A549 (cell line): ENCODE measurements around the gene EXOC7.

Source experiments
- BHLHE40 ChIP-seq: IDR thresholded peaks from 2 replicates; pipeline ENCODE4 v1.6.1; 2012; ENCODE audit warnings: low read depth, low read length, inconsistent platforms
- CEBPB ChIP-seq, 2 experiments: fragments of >200 bp in 1 of 2; sonication (Bioruptor Twin) in 1 of 2; formaldehyde crosslinking in 1 of 2; IDR thresholded peaks; 2 replicates each; pipeline ENCODE4 v1.6.1; 2012 to 2016
- JUN ChIP-seq, 2 experiments: fragments of >200 bp; sonication (Bioruptor Twin); formaldehyde crosslinking; IDR thresholded peaks; 2 replicates in 1 of 2; 3 replicates in 1 of 2; pipeline ENCODE4 v1.6.1; 2016 to 2017
- MAFK ChIP-seq: fragments of 450-650 bp; IDR thresholded peaks from 2 replicates; pipeline ENCODE4 v1.6.1; 2014; ENCODE audit not compliant: partially characterized antibody
- POLR2A ChIP-seq: IDR thresholded peaks from 2 replicates; pipeline ENCODE4 v1.6.1; 2012; ENCODE audit warnings: mild to moderate bottlenecking, low read length
- RAD21 ChIP-seq, 2 experiments: fragments of >200 bp in 1 of 2; sonication (Bioruptor Twin) in 1 of 2; formaldehyde crosslinking in 1 of 2; IDR thresholded peaks in 1 of 2; conservative IDR thresholded peaks in 1 of 2; 2 replicates in 1 of 2; 3 replicates in 1 of 2; pipeline ENCODE4 v1.6.1; 2012 to 2018; ENCODE audit warnings: inconsistent platforms in 1 of 2
- RCOR1 ChIP-seq: fragments of 150-350 bp; IDR thresholded peaks from 2 replicates; pipeline ENCODE4 v1.6.1; 2014; ENCODE audit warnings: antibody characterized with exemption, low read length, low read depth
- ZFP36 ChIP-seq: fragments of 450-650 bp; IDR thresholded peaks from 2 replicates; pipeline ENCODE4 v1.6.1; 2014; ENCODE audit warnings: borderline replicate concordance; ENCODE audit not compliant: partially characterized antibody
- ZNF302 ChIP-seq: fragments of 250-450 bp; sonication (Bioruptor Pico); IDR thresholded peaks from 2 replicates; pipeline ENCODE4 v1.9.0; 2021; ENCODE audit warnings: inconsistent platforms, mild to moderate bottlenecking, moderate library complexity
- TF ChIP-seq, protein P1 (sequence below): fragments of >200 bp; sonication (Bioruptor Twin); formaldehyde crosslinking; IDR thresholded peaks from 3 replicates; pipeline ENCODE4 v1.5.1; 2016
- TF ChIP-seq, protein P2 (sequence below): fragments of 450-650 bp; IDR thresholded peaks from 2 replicates; pipeline ENCODE4 v1.6.1; 2014; ENCODE audit warnings: antibody characterized with exemption
- TF ChIP-seq, protein P3 (sequence below): fragments of 200-600 bp; sonication (generic); IDR thresholded peaks from 2 replicates; pipeline ENCODE4 v1.6.1; 2016; ENCODE audit warnings: antibody characterized with exemption, mild to moderate bottlenecking, moderate library complexity
- TF ChIP-seq, protein P4 (sequence below): fragments of >200 bp; sonication (Bioruptor Twin); formaldehyde crosslinking; IDR thresholded peaks from 3 replicates; pipeline ENCODE4 v1.6.1; 2016

DNA sequence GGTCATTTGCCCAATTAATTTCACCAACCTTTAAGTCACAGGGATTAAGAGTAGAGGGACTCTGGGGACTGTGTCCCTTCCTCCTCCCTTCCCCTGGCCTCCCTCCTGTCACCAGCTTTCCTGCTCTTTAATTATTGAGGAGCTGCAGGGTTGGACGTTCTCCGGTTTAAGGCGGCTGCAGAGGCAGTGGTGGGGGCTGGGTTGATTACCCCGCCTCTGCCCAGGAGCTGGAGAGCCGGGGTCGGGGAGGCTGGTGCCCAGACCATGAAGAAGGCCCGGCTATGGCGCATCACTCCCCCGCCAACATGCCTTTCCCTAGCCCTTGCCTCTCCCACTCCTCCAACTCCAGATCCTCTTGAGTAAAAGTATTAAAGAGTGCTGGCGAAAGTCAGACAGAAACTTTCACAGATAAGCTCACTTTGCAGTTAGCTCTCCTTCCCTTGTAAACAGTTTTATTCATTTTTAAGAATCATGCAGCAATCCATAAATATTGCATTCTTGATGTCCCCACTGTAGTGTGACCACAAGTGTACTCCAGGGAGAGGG lies 38.5 kb upstream of the EXOC7 start:
- TF ChIP-seq, protein P1, sequence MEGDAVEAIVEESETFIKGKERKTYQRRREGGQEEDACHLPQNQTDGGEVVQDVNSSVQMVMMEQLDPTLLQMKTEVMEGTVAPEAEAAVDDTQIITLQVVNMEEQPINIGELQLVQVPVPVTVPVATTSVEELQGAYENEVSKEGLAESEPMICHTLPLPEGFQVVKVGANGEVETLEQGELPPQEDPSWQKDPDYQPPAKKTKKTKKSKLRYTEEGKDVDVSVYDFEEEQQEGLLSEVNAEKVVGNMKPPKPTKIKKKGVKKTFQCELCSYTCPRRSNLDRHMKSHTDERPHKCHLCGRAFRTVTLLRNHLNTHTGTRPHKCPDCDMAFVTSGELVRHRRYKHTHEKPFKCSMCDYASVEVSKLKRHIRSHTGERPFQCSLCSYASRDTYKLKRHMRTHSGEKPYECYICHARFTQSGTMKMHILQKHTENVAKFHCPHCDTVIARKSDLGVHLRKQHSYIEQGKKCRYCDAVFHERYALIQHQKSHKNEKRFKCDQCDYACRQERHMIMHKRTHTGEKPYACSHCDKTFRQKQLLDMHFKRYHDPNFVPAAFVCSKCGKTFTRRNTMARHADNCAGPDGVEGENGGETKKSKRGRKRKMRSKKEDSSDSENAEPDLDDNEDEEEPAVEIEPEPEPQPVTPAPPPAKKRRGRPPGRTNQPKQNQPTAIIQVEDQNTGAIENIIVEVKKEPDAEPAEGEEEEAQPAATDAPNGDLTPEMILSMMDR: no peak
- TF ChIP-seq POLR2A (no peak), RAD21 (conservative IDR thresholded peaks at IDR 0.05 in 1 of 2, IDR thresholded peaks at IDR 0.05 in 1 of 2) (no peak), JUN (IDR thresholded peaks at IDR 0.05) (no peak), ZFP36 (no peak), CEBPB (IDR thresholded peaks at IDR 0.05) (no peak), BHLHE40 (no peak), RCOR1 (no peak), MAFK (no peak), ZNF302 (CRISPR knock-in tag) (no peak)
- TF ChIP-seq, protein P2, sequence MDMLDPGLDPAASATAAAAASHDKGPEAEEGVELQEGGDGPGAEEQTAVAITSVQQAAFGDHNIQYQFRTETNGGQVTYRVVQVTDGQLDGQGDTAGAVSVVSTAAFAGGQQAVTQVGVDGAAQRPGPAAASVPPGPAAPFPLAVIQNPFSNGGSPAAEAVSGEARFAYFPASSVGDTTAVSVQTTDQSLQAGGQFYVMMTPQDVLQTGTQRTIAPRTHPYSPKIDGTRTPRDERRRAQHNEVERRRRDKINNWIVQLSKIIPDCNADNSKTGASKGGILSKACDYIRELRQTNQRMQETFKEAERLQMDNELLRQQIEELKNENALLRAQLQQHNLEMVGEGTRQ: no peak
- TF ChIP-seq, protein P3, sequence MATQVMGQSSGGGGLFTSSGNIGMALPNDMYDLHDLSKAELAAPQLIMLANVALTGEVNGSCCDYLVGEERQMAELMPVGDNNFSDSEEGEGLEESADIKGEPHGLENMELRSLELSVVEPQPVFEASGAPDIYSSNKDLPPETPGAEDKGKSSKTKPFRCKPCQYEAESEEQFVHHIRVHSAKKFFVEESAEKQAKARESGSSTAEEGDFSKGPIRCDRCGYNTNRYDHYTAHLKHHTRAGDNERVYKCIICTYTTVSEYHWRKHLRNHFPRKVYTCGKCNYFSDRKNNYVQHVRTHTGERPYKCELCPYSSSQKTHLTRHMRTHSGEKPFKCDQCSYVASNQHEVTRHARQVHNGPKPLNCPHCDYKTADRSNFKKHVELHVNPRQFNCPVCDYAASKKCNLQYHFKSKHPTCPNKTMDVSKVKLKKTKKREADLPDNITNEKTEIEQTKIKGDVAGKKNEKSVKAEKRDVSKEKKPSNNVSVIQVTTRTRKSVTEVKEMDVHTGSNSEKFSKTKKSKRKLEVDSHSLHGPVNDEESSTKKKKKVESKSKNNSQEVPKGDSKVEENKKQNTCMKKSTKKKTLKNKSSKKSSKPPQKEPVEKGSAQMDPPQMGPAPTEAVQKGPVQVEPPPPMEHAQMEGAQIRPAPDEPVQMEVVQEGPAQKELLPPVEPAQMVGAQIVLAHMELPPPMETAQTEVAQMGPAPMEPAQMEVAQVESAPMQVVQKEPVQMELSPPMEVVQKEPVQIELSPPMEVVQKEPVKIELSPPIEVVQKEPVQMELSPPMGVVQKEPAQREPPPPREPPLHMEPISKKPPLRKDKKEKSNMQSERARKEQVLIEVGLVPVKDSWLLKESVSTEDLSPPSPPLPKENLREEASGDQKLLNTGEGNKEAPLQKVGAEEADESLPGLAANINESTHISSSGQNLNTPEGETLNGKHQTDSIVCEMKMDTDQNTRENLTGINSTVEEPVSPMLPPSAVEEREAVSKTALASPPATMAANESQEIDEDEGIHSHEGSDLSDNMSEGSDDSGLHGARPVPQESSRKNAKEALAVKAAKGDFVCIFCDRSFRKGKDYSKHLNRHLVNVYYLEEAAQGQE: no peak
- TF ChIP-seq, protein P4, sequence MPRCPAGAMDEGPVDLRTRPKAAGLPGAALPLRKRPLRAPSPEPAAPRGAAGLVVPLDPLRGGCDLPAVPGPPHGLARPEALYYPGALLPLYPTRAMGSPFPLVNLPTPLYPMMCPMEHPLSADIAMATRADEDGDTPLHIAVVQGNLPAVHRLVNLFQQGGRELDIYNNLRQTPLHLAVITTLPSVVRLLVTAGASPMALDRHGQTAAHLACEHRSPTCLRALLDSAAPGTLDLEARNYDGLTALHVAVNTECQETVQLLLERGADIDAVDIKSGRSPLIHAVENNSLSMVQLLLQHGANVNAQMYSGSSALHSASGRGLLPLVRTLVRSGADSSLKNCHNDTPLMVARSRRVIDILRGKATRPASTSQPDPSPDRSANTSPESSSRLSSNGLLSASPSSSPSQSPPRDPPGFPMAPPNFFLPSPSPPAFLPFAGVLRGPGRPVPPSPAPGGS: no peak
